Liver (tissue), 3 donors: ENCODE measurements around the gene PTGER2.

Experiments used
- CTCF ChIP-seq: fragments of 150-350 bp; IDR thresholded peaks from 2 replicates; pipeline ENCODE4 v1.5.1; 2017; ENCODE audit warnings: improper control_type of control experiment, low read depth, low read length; ENCODE audit not compliant: missing input control
- JUND ChIP-seq, 2 donors: IDR thresholded peaks; 2 replicates each; pipeline ENCODE4 v1.6.1; 2016; ENCODE audit warnings: antibody characterized with exemption in 2 of 2
- MAX ChIP-seq: IDR thresholded peaks from 2 replicates; pipeline ENCODE4 v1.6.1; 2016; ENCODE audit warnings: antibody characterized with exemption
- ZBTB33 ChIP-seq: IDR thresholded peaks from 2 replicates; pipeline ENCODE4 v1.6.1; 2016; ENCODE audit warnings: antibody characterized with exemption
- TF ChIP-seq, protein P1 (sequence below): IDR thresholded peaks from 2 replicates; pipeline ENCODE4 v1.6.1; 2016; ENCODE audit warnings: antibody characterized with exemption, mild to moderate bottlenecking
- donor health status: healthy.
- donor health status: healthy.

DNA sequence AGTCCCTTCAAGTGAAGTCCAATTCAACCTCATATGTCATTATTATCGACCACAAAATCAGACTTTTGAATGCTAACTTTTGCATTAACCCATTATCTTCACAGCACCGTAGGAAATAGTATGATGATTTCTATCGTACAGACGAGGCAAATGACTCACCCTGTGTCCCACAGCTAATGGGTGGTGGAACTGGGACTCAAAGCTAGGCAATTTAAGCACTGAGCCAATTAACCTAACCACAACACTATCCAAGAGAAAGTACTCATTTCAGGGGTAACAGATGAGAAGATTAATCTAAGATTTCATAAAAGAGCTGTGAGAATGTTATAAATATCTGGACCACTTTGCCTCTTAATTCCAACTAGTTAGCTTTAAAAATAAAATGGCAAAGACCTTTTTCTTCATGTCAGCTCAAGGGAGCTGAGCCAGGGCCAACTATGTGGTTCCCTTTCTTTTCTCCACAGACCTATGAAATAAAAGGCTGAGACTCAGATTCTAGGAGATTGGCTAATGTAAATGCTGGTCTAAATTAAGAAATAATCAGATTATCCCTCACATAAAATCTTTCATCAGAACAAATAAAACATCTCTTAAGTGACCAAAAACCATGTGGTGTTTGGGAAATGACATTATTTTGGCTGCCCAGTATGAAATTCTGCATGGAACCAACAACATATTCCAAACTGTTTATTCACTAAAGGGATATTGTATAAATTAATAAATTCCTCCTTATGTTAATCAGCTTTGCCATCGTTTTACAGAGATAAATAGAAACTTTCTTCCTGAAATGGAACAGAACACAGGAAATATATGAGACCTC lies 4.9 kb downstream of the PTGER2 start:
- TF ChIP-seq CTCF (no peak), MAX (no peak), JUND (IDR thresholded peaks at IDR 0.05) (no peak), ZBTB33 (no peak)
- TF ChIP-seq, protein P1, sequence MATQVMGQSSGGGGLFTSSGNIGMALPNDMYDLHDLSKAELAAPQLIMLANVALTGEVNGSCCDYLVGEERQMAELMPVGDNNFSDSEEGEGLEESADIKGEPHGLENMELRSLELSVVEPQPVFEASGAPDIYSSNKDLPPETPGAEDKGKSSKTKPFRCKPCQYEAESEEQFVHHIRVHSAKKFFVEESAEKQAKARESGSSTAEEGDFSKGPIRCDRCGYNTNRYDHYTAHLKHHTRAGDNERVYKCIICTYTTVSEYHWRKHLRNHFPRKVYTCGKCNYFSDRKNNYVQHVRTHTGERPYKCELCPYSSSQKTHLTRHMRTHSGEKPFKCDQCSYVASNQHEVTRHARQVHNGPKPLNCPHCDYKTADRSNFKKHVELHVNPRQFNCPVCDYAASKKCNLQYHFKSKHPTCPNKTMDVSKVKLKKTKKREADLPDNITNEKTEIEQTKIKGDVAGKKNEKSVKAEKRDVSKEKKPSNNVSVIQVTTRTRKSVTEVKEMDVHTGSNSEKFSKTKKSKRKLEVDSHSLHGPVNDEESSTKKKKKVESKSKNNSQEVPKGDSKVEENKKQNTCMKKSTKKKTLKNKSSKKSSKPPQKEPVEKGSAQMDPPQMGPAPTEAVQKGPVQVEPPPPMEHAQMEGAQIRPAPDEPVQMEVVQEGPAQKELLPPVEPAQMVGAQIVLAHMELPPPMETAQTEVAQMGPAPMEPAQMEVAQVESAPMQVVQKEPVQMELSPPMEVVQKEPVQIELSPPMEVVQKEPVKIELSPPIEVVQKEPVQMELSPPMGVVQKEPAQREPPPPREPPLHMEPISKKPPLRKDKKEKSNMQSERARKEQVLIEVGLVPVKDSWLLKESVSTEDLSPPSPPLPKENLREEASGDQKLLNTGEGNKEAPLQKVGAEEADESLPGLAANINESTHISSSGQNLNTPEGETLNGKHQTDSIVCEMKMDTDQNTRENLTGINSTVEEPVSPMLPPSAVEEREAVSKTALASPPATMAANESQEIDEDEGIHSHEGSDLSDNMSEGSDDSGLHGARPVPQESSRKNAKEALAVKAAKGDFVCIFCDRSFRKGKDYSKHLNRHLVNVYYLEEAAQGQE: no peak
